ENCODE results near the gene CLTB.

CLTB gene

GRCh38 chr5:176369934-176370711 lies 46.2 kb downstream of the CLTB start:
- DNase-seq (ENCODE audit: insufficient read length): no peak
- no peak for FAIRE-seq
- TF ChIP-seq POLR2A (IDR thresholded peaks at IDR 0.05; ENCODE audit: low read depth, low read length): no peak

- TF ChIP-seq POLR2A (IDR thresholded peaks at IDR 0.05; ENCODE audit: low read depth, low read length): no peak
- TF ChIP-seq TAF1 (IDR thresholded peaks at IDR 0.05; ENCODE audit: borderline replicate concordance, low read depth, low read length): no peak
- FAIRE-seq (no peak), DNase-seq (ENCODE audit: insufficient read length) (no peak)
Measured at GRCh38 chr5:176368726-176369125, 47.6 kb downstream of the CLTB start.

GRCh38 chr5:176366232-176366894 lies 50.0 kb downstream of the CLTB start:
- FAIRE-seq: no peak
- no peak for TF ChIP-seq POLR2AphosphoS5 (IDR thresholded peaks at IDR 0.05; ENCODE audit: low read depth, low read length)
- no peak for TF ChIP-seq TAF1 (IDR thresholded peaks at IDR 0.05; ENCODE audit: borderline replicate concordance, low read depth, low read length)
- TF ChIP-seq POLR2A (IDR thresholded peaks at IDR 0.05; ENCODE audit: low read depth, low read length): no peak
- DNase-seq (ENCODE audit: insufficient read length): no peak

GRCh38 chr5:176365351-176366231 lies 50.7 kb downstream of the CLTB start, which contains the start of gene ARL10:
Gene ARL10, plus strand, starts transcription at chr5:176365487. Its CDS starts 77 bp downstream, at chr5:176365564.
- TF ChIP-seq POLR2AphosphoS5 (IDR thresholded peaks at IDR 0.05; ENCODE audit: low read depth, low read length): no peak
- peak; percentile 40; the same call in 1 of the 2 replicates for TF ChIP-seq POLR2A (IDR thresholded peaks at IDR 0.05; ENCODE audit: low read depth, low read length)
- peak; percentile 69 for DNase-seq (ENCODE audit: insufficient read length)
- peak; percentile 57 for FAIRE-seq

- DNase-seq (ENCODE audit: insufficient read length): no peak
- FAIRE-seq: peak; percentile 99
- TF ChIP-seq POLR2AphosphoS5 (IDR thresholded peaks at IDR 0.05; ENCODE audit: low read depth, low read length) (no peak), TAF1 (IDR thresholded peaks at IDR 0.05; ENCODE audit: borderline replicate concordance, low read depth, low read length) (no peak), POLR2A (IDR thresholded peaks at IDR 0.05; ENCODE audit: low read depth, low read length) (no peak)
Measured at GRCh38 chr5:176364765-176365350, 51.5 kb downstream of the CLTB start.

DNA sequence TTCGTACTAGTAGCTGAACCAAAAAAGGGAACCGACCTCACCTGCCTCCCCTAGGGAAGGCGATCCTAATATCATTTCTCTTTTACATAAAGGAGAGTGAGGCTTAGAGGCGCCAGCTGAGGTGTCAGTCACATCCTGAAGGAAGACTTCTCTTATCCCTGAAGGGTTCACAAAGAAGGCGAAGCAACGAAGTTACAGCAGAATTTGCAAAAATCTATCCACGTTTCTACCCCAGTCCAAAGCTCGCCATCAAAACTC lies 54.2 kb downstream of the CLTB start:
- no peak for FAIRE-seq
- DNase-seq (ENCODE audit: insufficient read length): no peak
- TF ChIP-seq POLR2A (IDR thresholded peaks at IDR 0.05; ENCODE audit: low read depth, low read length): no peak
- TF ChIP-seq TAF1 (IDR thresholded peaks at IDR 0.05; ENCODE audit: borderline replicate concordance, low read depth, low read length): no peak
- no peak for TF ChIP-seq POLR2AphosphoS5 (IDR thresholded peaks at IDR 0.05; ENCODE audit: low read depth, low read length)

DNA sequence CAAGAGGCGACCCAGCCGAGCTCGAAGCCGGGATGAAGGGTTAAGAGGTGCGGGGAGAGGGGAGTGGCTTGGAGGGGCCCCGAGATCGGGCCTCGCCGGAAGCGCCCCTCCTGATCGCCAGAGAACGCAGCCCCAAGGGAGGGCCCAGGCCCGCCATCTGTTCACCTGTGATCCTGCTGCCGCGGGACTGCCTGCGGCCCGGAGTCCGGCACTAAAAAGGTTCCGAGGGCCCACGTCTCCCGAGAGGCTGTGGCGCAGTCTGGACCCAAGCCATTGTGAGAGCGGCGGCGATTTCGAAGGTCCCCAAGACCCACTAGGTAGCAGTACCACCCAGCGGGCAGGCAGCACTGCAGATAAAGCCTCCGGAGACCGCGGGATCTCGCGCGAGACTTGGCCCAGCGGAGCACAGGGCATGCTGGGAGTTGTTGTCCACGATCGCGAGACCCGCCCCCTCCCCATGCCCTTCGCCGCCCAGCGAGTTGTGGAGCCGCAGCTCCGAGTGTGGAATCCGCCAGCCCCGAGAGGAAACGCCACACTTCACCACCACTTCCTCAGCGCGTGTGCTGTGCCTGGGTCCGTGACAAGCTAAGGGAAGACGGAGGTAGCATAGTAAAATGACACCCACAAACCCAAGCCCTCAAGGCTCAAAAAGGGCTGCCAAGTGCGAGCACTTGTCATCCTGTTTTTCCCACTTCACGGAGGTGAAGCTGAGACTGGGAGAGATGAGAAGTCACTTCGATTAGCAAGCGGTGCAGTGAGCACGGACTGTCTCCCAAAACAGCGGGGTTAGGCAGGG lies 54.7 kb downstream of the CLTB start, which contains the start of gene KIAA1191:
Gene KIAA1191 (minus strand): TSS at position 328 of the 796 bp plus-strand sequence. CDS start 2,256 bp downstream, outside the sequence.
- peak; percentile 82 for DNase-seq (ENCODE audit: insufficient read length)
- FAIRE-seq: peak; percentile 88
- TF ChIP-seq TAF1 (IDR thresholded peaks at IDR 0.05; ENCODE audit: borderline replicate concordance, low read depth, low read length): peak; percentile 71
- TF ChIP-seq POLR2AphosphoS5 (IDR thresholded peaks at IDR 0.05; ENCODE audit: low read depth, low read length): peak; percentile 98
- peak; percentile 98 for TF ChIP-seq POLR2A (IDR thresholded peaks at IDR 0.05; ENCODE audit: low read depth, low read length)

DNA sequence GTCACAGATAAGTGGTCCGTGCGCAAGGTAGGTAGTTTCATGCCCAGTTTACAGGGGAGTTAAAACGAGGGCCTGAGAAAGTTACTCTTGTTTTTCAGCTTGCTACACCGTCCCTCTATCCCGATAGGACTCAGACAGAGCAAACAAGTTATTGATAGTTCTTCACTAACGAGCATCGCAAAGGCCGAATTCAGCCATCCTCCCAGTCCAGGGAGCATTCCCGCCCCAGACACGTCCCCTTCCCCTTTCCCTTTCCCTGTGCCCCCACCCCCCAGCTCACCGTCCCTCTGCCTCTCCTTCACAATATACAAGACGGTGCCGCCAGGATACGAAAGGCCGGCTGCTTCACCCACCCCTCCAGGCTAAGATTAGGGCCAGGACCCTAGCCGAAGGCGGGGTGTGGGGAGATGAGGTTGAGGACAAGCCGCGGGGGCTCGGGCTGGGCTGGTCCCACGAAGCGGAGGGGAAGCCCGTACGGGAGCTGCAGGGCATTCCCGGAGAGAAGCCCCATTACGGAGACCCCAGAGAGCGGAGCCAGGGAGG lies 55.4 kb downstream of the CLTB start:
- DNase-seq (ENCODE audit: insufficient read length) (no peak), FAIRE-seq (no peak)
- no peak for TF ChIP-seq TAF1 (IDR thresholded peaks at IDR 0.05; ENCODE audit: borderline replicate concordance, low read depth, low read length)
- no peak for TF ChIP-seq POLR2AphosphoS5 (IDR thresholded peaks at IDR 0.05; ENCODE audit: low read depth, low read length)
- no peak for TF ChIP-seq POLR2A (IDR thresholded peaks at IDR 0.05; ENCODE audit: low read depth, low read length)

GRCh38 chr5:176359658-176360057 lies 56.7 kb downstream of the CLTB start:
- no peak for FAIRE-seq
- no peak for DNase-seq (ENCODE audit: insufficient read length)
- TF ChIP-seq TAF1 (IDR thresholded peaks at IDR 0.05; ENCODE audit: borderline replicate concordance, low read depth, low read length) (no peak), POLR2AphosphoS5 (IDR thresholded peaks at IDR 0.05; ENCODE audit: low read depth, low read length) (no peak), POLR2A (IDR thresholded peaks at IDR 0.05; ENCODE audit: low read depth, low read length) (no peak)

DNA sequence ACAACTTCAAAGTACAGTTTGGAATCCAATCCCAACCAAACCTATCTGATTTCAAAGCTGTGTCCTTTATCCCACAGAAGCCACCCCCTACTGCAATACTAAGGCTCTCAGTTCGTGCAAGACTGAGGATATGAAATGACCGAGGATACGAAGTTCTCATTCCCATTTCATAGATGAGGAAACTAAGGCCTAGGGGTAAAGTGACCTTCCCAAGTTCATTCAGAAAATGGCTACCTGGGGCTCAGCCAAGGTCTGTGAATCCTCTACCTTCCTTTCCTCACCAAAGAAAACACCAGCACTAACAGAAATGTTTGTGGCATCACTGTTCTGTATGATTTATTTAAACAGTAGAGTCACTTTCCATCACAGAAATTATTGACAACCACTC lies 60.2 kb downstream of the CLTB start:
- DNase-seq (ENCODE audit: insufficient read length) (no peak), FAIRE-seq (no peak)
- TF ChIP-seq POLR2AphosphoS5 (IDR thresholded peaks at IDR 0.05; ENCODE audit: low read depth, low read length) (no peak), POLR2A (IDR thresholded peaks at IDR 0.05; ENCODE audit: low read depth, low read length) (no peak), TAF1 (IDR thresholded peaks at IDR 0.05; ENCODE audit: borderline replicate concordance, low read depth, low read length) (no peak)

Measured in GM12892 (cell line).